Activated CD4-positive, alpha-beta T cell treated with anti-CD3 and anti-CD28 coated beads, Interleukin-2, amount 50 U/mL, for 24 hours (primary cell): ENCODE results near the gene DAND5.
"Not testable (repeated sequence)": the region's sequence is repeated elsewhere in the genome, so short reads cannot be mapped to it uniquely, and the experiment has no call there.

Experiments used
- DNase-seq, 2 donors: peaks; one replicate each; pipeline ENCODE4 v3.0.0-alpha.2; 2020; ENCODE audit warnings: low read depth in 1 of 2, low spot score in 1 of 2

The DAND5 gene

GRCh38 chr19:12965017-12965811 is 4.2 kb upstream of the DAND5 start:
- peak; percentile 73 to 76 for DNase-seq

GRCh38 chr19:12965812-12966135 is 3.6 kb upstream of the DAND5 start:
- no peak for DNase-seq

GRCh38 chr19:12967907-12968306 is 1.5 kb upstream of the DAND5 start:
- DNase-seq: no peak

- no peak for DNase-seq
Observed at GRCh38 chr19:12970070-12970820, 869 bp downstream of the DAND5 start.

GRCh38 chr19:12973236-12973635 is 3.9 kb downstream of the DAND5 start:
- no peak for DNase-seq

- DNase-seq: no peak
Observed at GRCh38 chr19:12974301-12975220, 5.2 kb downstream of the DAND5 start.

- no peak for DNase-seq
Observed at GRCh38 chr19:12975221-12975741, 5.9 kb downstream of the DAND5 start.

- DNase-seq: not testable (repeated sequence)
Observed at GRCh38 chr19:12976109-12976508, 6.7 kb downstream of the DAND5 start.

- no peak for DNase-seq
Observed at GRCh38 chr19:12979974-12980373, 10.6 kb downstream of the DAND5 start.

GRCh38 chr19:12982648-12983047 is 13.3 kb downstream of the DAND5 start:
- DNase-seq: no peak

- no peak for DNase-seq
Observed at GRCh38 chr19:12983091-12983490, 13.7 kb downstream of the DAND5 start.

- DNase-seq: peak; percentile 62 to 75
Observed at GRCh38 chr19:12983542-12984142, 14.3 kb downstream of the DAND5 start.

GRCh38 chr19:12984143-12984627 is 14.8 kb downstream of the DAND5 start:
- no peak for DNase-seq

- no peak for DNase-seq
Observed at GRCh38 chr19:12984683-12985048, 15.3 kb downstream of the DAND5 start.

GRCh38 chr19:12985049-12985776 is 15.8 kb downstream of the DAND5 start:
- no peak for DNase-seq

- DNase-seq: no peak
Observed at GRCh38 chr19:12986726-12987125, 17.4 kb downstream of the DAND5 start.

GRCh38 chr19:12987190-12987589 is 17.8 kb downstream of the DAND5 start:
- no peak for DNase-seq

GRCh38 chr19:12987781-12988180 is 18.4 kb downstream of the DAND5 start:
- no peak for DNase-seq

GRCh38 chr19:12990431-12990830 is 21.1 kb downstream of the DAND5 start:
- no peak for DNase-seq

- DNase-seq: no peak
Observed at GRCh38 chr19:12990853-12991252, 21.5 kb downstream of the DAND5 start.
